RPMI7951 (cell line): ENCODE data around the gene RGS7. TPM values are rescaled to one million over a fixed set of nuclear protein-coding genes. Genes with fewer than 3 reads are reported as not detected.

Experiments
- DNase-seq: peaks from one replicate; pipeline ENCODE4 v3.0.0-alpha.2; 2012; ENCODE audit warnings: low read depth
- total RNA-seq: library from RNA; depleted of rRNA; stranded (reverse); fragments of >200 nt; shearing (Covaris generic); gene quantifications from 2 replicates; pipeline ENCODE4 v1.2.3, GENCODE V29; 2014; rRNA removed

Gene RGS7
- total RNA-seq: not detected in 2 replicates

DNA sequence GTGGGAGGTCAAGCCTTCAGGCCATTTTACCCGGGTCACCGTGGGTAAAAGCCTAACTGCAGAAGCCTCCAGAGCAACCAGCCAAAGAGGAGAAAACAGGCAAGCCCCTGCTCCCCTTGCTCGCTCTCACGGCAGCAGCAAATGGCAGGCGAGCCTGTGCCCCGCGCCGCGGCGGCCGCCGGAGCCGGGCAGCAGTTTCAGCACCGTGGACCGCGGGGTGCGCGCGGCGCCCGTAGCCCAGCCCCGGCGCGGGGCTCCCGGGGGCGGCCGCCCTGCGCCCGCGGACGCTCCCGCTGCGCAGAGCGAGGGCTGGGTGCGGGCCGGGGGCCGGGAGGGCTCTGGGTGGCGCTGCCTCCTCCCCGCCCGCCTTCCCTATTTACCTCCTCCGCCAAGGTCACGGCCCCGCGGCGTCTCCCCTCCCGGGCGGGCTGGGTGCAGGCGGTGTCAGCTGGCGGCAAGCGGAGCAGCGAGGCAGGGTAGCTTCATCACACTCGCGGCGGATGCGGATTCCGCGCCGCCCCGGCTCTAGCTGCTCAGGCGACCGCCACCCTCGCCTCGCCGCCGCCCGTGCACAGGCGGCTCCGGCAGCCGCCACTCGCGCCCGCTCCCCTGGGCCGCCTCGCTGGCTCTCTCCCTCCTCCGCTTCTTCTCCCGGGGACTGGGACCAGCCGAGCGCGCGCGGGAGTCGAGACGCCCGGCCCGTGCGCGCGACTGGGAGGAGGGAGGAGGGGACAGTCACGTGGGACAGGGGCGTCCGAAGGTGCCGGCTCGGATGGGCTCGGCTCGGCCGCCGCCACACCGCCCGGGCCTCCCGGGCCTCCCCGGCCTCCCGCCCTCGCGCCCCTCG lies at the start of gene RGS7:
TSS of gene RGS7 (minus strand) at position 687 of the 847 bp plus-strand sequence.
- DNase-seq: peak; percentile 38

DNA sequence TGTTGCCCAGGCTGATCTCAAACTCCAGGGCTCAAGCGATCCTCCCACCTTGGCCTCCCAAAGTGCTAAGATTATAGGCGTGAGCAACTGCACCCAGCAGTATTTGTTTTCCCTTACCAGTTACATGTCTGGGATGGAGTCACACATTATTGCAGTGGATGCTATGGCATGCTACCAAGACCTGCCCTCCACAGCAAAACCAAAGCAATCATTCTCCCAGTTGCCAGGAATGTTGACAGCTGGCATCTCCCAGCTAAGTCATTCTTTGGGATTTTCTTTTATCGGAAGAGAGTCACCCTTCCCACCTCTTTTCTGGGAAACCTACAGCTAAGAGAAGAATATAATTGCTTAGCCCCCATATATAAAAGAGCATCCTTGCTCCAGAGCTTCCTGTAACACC lies 49.4 kb upstream of the RGS7 start:
- peak; percentile 43 for DNase-seq

DNA sequence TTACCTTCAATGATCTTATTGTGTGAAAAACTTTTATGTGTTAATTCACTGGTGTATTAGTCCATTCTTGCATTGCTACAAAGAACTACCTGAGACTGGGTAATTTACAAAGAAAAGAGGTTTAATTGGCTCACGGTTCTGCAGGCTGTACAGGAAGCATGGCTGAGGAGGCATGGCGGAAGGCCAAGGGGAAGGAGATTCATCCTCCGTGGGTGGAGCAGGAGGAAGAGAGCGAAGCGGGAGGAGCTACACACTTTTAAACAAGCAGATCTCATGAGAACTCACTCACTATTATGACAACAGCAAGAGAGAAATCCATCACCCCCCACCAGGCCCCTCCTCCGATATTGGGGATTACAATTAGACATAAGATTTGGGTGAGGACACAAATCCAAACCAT lies 44.2 kb upstream of the RGS7 start:
- peak; percentile 41 for DNase-seq

DNA sequence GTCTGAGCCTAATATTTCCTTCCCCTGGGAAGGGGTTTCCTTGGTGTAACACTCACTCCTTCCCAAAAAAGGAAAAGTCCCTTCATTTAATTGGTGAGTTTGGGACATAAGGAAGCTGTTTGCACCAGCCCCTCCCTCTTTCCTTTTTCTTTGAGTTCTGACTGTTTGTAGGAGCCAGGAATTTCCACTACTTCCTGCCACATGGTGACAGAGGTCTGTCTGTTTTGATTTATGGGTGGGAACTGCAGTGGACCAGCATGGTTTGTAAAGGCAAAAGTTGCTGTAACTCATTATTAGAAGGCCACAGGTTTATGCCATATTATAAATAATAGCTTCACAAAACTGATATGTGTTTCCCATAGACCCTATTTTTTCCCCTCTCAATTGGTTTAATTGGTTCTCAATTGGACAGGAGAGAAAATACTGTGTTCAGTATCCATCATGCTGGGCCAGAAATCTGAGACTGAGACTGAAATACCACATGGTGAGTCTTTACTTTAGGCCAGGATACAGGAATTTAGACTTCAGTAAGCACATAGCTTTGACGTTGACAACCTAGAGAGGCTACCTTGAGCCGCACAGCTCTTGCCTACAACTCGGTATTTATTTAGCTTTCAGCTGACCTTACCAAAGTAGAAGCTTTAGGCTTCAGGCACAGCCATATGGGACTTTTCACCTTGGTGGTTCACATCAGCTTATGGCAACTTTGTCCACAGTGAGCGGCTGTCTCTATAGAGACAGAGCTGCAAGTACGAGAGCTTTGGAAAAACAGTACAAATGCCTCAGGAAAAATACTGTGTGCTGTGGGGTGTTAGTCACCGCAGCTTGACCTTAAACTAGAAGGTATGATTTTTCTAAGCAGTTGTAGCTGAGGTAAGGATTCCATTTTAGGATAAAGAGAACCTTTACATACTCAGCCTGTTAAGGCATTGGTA lies 40.0 kb upstream of the RGS7 start:
- DNase-seq: peak; percentile 53

DNA sequence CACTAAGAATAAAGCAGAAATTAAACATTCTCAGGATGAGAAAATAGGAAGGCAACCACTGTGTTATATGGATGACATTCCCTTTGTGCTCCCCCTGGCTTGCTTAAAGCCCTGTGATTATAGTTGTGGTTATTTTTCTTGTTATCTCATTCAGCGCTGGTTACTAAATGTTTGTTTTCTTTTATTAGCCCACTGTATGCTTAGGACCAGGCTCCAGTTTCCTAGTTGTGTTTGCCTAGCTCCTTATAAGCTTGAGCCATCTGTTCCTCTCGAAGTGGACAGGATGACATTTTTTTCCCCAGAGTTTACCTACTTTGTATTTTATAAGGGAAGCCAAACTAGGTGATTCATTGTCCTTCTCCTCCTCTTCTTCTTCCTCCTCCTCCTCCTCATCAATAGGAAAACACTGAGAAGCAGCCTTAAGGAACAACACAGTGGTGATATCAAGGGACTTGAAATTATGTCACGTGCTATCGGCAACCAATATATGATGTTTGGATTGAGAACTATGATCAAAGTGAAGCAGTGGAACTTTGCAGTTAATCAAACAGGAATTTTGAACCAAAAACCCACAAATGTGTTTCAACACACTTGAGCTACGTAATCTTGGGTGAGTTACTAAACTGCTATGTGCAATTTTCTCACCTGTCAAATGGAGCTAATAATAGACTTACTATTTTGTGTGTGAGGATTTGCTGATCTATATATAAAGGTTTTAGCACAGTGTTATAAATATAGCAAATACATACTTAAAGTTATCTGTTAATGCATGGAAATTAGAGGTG lies 35.1 kb upstream of the RGS7 start:
- DNase-seq: no peak

DNA sequence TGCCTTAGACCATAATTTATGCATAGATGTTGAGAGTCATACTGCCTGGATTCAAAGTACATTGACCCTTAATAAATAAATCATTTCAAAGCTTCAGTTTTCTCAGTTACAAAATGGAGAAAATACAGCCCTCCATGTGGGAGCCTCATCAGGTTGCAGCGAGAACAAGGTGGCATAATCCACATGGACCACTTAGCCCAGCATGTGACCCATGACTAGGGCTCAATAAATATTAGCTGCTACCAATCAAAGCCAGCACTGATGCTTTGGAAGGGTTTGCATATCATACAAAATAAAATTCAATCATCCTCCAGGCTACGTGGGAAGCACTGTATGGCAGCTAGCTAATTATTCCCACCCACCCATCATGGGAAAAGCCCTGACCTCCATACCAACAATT lies 33.5 kb upstream of the RGS7 start:
- DNase-seq: no peak

DNA sequence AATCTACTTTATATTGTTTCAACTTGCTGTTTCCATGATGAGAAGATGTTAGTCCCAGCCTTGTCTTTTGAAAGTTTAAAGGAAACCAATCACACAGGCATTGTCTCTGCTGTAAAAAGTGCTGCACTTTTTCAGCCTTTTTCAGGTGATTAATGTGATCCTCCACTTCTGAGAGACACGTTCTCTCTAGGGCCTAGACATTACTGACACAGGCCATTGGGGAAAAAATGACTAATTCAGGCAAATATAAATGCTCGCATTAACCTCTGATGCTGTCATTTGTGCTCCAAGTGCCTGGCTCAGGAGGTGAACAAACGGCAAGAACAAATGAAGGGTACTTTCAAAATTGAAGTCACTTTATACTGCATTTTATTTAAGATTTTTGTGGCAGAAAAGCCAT lies 32.4 kb upstream of the RGS7 start:
- no peak for DNase-seq

DNA sequence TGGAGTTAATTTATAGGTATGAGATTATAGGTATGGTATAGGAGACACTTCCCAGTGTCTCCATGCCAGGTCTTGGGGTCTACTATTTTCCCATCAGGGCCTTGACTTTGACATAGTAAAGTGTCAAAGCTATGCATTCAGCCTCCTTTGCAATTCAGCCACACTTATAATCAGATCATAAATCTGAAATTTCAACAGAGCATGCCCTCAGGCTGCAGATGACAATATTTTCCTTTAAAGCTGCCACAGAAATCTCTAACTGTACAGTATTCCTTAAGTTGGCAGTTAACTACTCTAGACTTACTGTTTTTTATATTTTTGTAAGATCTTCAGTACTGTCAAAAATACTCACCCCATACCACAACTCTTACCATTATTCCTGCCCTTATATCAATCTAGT lies 30.2 kb upstream of the RGS7 start:
- DNase-seq: no peak

DNA sequence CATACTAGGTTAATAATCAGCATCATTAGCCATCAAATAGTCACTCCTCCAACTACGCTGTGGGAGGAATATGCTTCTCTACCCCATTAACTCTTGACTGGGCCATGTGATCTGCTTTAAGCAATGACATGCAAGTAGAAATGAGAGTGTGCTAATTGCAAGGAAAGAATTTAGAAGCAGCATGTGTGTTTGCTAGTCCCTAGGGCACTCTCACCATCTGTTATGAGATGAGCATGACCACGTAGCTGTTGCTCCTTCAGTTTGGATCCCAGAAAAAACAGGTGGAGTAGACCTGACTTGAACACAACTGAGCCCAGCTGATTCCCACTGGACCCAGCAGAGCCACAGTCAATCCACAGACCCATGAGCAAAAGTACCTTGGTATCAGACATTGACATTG lies 19.7 kb upstream of the RGS7 start:
- no peak for DNase-seq

DNA sequence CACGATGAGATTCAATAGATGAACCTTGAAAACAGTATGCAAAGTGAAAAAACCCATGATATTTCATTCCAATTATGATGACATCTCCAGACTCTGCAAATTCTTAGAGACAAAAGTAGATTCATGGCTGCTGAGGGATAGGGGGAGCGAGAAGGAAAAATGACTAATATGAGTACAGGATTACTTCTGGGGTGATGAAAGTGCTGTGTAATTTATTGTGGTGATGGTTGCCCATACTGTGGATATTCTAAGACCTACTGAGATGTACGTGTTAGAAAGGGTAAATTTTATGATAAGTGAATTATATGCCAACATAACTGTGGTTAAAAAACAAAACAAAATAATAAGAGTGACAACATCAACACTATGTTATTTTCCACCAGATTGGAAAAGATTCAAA lies 18.9 kb upstream of the RGS7 start:
- DNase-seq: no peak

DNA sequence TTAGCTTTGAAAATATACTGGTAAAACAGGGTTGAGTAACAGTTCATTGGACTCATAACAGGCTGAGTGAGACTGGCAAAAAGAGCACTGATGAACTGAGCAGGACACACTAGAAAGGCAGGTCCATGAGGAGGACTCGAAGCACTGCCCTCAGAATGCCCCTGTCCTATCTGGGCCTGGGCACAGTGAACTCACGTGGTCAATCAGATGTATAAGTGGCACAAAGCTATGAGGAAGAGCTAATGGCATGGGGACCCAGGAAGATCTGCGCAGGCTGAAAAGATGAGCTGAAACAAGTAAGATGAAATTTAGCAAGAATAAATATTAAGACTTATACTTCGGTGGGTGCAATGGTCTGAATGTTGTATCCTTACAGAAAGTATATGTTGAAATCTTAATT lies 9.2 kb upstream of the RGS7 start:
- DNase-seq: no peak

DNA sequence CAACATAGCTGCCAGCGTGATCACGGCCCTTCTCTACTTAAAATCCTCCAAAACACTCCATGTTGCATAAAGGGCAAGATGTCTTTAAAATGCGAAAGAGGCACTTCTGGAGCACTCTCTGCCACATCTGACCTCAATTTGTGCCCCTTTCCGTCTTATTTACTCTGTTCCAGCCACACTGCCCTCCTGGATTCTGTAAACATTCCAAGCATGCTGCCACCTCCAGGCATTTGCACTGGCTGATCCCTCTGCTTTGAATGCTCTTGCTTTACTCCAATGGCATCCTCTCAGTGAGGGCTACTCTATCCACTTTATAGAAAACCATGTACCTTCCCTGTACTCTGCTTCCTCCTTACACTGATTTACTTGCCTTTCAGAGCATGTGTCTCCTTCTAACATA lies 5.3 kb upstream of the RGS7 start:
- DNase-seq: no peak

DNA sequence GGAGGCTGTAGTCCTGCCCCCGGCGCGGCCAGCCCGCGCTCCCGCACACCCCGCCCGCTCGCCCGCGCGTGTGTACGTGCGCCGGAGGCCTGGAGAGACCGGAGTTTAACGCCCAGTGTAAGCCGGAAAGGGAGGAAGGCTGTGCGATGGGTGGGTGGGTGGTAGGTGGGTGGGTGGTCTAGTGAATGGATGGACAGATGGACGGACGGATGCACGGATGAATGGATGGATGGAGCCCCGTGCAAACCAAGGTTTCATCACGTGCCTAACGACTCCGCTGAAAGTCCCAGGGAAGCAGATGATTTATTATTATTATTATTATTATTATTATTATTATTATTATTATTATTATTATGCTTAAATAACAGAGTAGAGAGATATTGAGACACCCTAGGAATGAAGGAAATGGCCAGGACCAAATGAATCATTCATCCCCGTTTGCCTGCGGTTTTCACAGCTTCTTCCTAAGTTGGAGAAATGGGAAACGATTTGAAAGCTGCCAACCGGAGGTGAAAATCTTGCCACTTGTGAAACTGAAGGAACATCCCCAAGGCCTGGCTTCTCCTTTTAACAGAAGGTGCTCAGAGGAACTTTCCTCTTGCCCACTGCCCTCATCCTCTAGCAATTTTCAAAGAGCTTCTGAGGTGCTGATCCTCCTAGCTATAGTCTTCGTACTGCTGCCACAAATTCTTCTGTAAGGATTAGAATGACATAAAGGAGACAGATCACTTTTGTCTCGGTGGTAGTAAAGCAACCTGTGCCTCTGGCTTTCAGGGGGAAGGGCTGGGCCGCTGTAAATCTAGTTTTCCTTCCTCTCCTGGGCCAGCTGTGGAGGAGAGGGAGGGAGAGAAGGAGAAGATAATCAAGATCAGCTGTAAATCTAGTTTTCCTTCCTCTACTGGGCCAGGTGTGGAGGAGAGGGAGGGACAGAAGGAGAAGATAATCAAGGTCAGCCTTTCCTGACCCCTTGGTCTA lies 648 bp upstream of the RGS7 start:
- DNase-seq: peak; percentile 9

DNA sequence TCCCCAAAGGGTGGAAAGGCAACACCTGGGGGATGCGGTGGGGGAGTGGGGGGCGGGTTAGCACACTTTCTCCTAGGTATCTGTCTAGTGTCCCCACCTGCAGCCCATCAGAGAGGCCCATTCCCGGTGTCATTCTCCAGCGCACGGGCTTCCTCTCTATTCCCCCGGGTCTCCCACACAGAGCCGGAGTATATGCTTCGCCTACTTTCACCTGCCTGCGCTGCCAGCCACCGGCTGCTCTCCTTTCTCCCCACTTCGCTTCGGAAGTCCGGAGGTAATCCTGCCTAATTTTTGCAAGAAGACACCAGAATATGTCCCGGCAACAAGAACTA lies 852 bp downstream of the RGS7 start:
- DNase-seq: no peak

DNA sequence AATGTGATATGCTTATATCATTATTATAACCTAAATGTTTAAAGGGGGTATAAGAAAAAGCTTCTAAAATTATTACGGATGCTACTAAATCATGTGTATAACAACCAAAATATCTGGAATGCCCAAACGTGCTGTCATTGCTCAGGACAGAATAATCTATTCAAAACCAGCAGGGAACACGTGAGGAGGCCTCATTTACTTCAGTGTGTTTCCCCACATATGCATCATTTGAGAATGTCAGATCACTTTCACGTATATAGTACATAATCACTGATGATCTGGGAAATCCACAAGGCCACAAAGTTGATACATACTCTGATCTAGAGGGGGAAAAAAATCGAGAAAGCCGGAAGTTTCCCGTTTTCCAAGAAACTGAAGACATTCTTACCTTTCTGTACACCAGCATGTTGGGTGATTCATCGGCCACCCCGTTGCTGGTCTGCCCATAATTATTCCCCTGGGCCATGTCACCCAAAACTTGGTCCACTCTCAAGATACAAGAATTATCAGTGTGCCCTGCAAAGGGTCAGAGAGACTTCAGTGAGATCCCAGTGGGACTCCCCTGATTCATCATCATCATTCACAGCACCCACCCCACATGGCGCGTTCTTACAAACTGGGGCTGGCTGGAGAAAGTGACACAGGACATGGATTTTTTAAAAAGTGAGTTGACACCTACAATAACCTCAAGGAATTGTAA lies 1.5 kb downstream of the RGS7 start:
- DNase-seq: no peak

DNA sequence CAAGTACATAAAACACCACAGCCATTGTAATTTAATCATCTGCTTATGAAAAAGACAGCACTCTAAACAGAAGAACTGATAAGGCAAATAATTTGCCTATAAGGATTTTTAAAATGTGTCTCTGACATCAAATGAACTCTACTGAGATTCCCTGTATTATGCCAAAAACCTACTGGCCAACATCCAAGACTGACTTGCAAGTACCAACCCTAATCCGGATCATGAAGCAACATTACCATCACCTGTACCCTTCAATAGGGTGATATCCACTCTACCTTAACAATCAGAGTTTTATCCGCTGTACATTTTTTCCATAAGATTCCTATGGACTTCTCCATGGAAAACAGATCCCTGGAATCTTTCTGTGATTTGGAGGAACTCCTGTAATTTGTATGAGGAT lies 4.6 kb downstream of the RGS7 start:
- no peak for DNase-seq

DNA sequence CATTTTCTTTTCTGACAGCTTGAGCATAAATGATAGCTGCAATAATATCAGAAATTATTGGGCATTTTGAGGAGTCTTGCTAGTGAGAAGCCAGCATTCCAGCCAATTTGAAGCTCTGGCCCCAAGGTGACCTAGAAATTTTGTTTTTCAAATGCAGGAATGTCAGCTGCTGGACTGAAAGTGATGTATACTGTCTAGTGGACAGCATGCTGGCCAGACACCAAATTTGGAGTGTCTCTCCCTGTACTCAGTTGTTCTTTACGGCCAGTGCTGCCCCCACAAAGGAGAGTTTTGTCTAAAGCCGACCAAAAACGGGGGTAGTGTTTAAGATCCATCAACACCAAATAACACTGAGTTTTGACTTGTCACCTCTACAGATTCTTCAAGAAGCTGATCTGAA lies 5.2 kb downstream of the RGS7 start:
- DNase-seq: no peak

DNA sequence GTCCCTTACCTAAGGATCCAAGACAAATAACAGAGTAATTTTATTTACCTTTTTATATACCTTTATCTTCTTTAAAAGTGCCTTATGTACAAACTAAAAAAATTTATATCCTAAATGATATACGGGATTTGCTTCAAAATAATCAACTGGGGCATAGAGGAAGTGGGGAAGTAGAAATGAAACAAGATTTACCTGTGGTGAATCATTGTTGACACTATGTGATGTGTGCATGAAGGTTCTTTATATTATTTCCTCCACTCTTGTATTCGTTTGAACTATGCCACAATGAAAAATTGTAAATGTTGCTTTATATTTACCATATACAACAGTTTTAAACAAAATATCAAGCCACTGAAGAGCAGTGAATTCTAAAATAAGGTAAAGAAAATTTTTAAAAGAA lies 13.0 kb downstream of the RGS7 start:
- no peak for DNase-seq

DNA sequence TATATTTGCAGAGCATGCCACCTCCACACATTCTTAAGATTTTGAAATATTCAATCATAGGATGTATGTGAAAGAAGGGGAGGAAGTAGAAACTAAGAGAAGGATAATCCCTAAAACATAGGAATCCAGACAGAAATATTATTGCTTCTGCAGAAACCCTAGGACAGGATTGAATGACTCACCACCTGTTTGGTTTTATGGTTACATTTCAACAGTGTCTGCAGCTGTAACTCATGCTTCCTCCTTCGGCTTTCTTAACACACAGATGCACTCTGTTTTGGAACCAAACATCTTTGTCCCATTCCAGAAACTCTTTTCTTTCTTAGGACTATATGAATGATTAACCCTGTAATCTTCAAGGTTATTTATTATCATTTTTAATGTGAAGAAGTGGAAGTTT lies 20.7 kb downstream of the RGS7 start:
- peak; percentile 9 for DNase-seq

DNA sequence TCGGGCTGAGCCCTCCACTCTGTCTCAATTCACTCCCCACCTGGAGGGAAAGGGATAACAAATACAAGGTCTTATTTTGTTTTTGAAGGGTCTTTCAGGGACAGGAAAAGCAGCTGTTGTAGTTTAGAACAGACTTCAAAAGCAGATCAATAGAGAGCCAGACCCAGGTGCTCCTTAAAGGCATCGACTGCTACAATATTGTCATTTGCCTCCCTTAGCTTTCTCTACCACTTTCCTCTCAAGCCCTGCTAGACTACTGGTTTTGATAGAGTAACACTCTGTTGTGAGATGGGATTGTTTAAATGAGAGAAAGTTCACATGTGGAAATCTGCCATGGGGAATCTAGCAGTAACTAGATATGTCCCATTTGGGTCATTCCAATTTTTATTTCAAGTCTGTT lies 24.0 kb downstream of the RGS7 start:
- no peak for DNase-seq
